ENCODE measurements around the gene PCID2. TPM values are rescaled to one million over a fixed set of nuclear protein-coding genes. Genes with fewer than 3 reads are reported as not detected.

PCID2 gene
- polyA plus RNA-seq, 1 of the 3 experiments (the other 2 are of a cell fraction), result 69.8 TPM

DNA sequence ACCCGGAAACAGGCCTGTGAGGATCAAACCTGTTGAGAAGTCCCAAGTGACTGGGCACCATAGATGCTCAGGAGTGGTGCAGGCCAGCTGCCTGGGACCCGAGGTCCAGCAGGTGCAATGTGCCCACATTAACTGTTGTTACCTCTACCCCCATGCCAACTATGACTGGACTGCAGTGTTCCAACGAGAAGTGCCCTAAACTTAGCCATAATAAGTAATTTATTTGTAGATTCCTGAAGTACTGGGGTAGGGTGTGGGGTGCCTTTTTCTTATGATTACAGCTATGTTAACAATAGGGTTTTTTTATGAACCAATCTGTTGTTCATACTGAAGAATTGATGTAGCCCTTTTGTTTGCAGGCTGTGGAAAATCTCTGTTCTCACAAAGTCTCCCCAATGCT, 10.1 kb upstream of the PCID2 start:
- H3K27me3 ChIP-seq (ENCODE audit: insufficient read depth), result no peaks in the 10 kb centered on the region
- no peak overlapping the region for H3K4me3 ChIP-seq (ENCODE audit: low read depth in 2 of 2, low read length in 1 of 2)
- no peak overlapping the region for H3K9ac ChIP-seq
- no peak overlapping the region for H3K27ac ChIP-seq (ENCODE audit: low read depth in 2 of 2, low read length in 1 of 2)
- DNase-seq, result no peak
- peaks cover 100% of the 10 kb centered on the region for H3K79me2 ChIP-seq (ENCODE audit: insufficient read depth)
- no peak overlapping the region for H3K4me2 ChIP-seq
- H3K9me3 ChIP-seq, result no peaks in the 10 kb centered on the region
- peaks cover 17 to 18% of the 10 kb centered on the region in 2 experiments for H3K36me3 ChIP-seq (replicated peaks in 1 of 2; ENCODE audit: control insufficient read depth in 1 of 2, insufficient read depth in 2 of 2, low read length in 1 of 2)
- peaks cover 91% of the 10 kb centered on the region for H4K20me1 ChIP-seq (ENCODE audit: insufficient read depth)
- H3F3A ChIP-seq (replicated peaks; ENCODE audit: insufficient read depth), result peaks cover 12% of the 10 kb centered on the region
- ChIA-PET CTCF (interaction anchor here (0.9 to 1.8 kb wide), 2 partner anchors 10 to 20 kb away, joined by 3 read pairs; partner anchors contain the start of gene PCID2), POLR2A (no interaction called here)
- peaks cover 7 to 13% of the 10 kb centered on the region in 2 experiments; a peak in 2 of 4 replicates for H3K4me1 ChIP-seq (ENCODE audit: control insufficient read depth in 1 of 2, insufficient read depth in 2 of 2, low read depth in 1 of 2, low read length in 1 of 2)
- no peak overlapping the region for H2AFZ ChIP-seq (ENCODE audit: low read depth)
- TF ChIP-seq MEF2A (IDR thresholded peaks at IDR 0.05; ENCODE audit: borderline replicate concordance, low read depth), result no peak
- WGBS (ENCODE audit: low lambda C conversion rate), result 93% methylated on average over 3 of the region's 3 CpGs
- H3K9me2 ChIP-seq, result no peaks in the 10 kb centered on the region

- no peaks in the 10 kb centered on the region for H3K27me3 ChIP-seq (ENCODE audit: insufficient read depth)
- H3K9me3 ChIP-seq, result no peaks in the 10 kb centered on the region
- peaks cover 98% of the 10 kb centered on the region for H4K20me1 ChIP-seq (ENCODE audit: insufficient read depth)
- H3F3A ChIP-seq (replicated peaks; ENCODE audit: insufficient read depth), result peaks cover 12% of the 10 kb centered on the region
- peak overlapping the region; percentile 54 for H3K4me2 ChIP-seq
- peaks cover 25 to 28% of the 10 kb centered on the region in 2 experiments for H3K36me3 ChIP-seq (replicated peaks in 1 of 2; ENCODE audit: control insufficient read depth in 1 of 2, insufficient read depth in 2 of 2, low read length in 1 of 2)
- H3K4me1 ChIP-seq (ENCODE audit: control insufficient read depth in 1 of 2, insufficient read depth in 2 of 2, low read depth in 1 of 2, low read length in 1 of 2), result peaks cover 10 to 14% of the 10 kb centered on the region in 2 experiments
- 0 out of 2 replicates have a peak overlapping the region, but pooled peaks have one; percentile 8 for H3K9ac ChIP-seq
- peak overlapping the region; percentile 36 to 58 for H3K27ac ChIP-seq (ENCODE audit: low read depth in 2 of 2, low read length in 1 of 2)
- POLR2A ChIA-PET, result no interaction called here
- CTCF ChIA-PET, result no interaction called here
- WGBS (ENCODE audit: low lambda C conversion rate), result 54% methylated on average over 7 of the region's 7 CpGs
- H2AFZ ChIP-seq (ENCODE audit: low read depth), result no peak overlapping the region
- DNase-seq, result no peak
- peaks cover 100% of the 10 kb centered on the region for H3K79me2 ChIP-seq (ENCODE audit: insufficient read depth)
- peak overlapping the region in 1 of 2 experiments; percentile 5; a peak in 1 of 4 replicates for H3K4me3 ChIP-seq (ENCODE audit: low read depth in 2 of 2, low read length in 1 of 2)
- no peaks in the 10 kb centered on the region for H3K9me2 ChIP-seq
- TF ChIP-seq PBX3 (IDR thresholded peaks at IDR 0.05), result peak; percentile 1; the same call in 1 of the 2 replicates
- TF ChIP-seq, protein P1, sequence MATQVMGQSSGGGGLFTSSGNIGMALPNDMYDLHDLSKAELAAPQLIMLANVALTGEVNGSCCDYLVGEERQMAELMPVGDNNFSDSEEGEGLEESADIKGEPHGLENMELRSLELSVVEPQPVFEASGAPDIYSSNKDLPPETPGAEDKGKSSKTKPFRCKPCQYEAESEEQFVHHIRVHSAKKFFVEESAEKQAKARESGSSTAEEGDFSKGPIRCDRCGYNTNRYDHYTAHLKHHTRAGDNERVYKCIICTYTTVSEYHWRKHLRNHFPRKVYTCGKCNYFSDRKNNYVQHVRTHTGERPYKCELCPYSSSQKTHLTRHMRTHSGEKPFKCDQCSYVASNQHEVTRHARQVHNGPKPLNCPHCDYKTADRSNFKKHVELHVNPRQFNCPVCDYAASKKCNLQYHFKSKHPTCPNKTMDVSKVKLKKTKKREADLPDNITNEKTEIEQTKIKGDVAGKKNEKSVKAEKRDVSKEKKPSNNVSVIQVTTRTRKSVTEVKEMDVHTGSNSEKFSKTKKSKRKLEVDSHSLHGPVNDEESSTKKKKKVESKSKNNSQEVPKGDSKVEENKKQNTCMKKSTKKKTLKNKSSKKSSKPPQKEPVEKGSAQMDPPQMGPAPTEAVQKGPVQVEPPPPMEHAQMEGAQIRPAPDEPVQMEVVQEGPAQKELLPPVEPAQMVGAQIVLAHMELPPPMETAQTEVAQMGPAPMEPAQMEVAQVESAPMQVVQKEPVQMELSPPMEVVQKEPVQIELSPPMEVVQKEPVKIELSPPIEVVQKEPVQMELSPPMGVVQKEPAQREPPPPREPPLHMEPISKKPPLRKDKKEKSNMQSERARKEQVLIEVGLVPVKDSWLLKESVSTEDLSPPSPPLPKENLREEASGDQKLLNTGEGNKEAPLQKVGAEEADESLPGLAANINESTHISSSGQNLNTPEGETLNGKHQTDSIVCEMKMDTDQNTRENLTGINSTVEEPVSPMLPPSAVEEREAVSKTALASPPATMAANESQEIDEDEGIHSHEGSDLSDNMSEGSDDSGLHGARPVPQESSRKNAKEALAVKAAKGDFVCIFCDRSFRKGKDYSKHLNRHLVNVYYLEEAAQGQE (IDR thresholded peaks at IDR 0.05; ENCODE audit: low read depth, low read length), result no peak
- peak; percentile 38; the same call in 1 of the 2 replicates for TF ChIP-seq FOSL2 (IDR thresholded peaks at IDR 0.05; ENCODE audit: borderline replicate concordance, low read depth)
- no peak; the same call in 1 of the 2 replicates for TF ChIP-seq RXRA (IDR thresholded peaks at IDR 0.05; ENCODE audit: borderline replicate concordance, low read depth)
These were observed 8.0 kb upstream of the PCID2 start for GRCh38 chr13:113216254-113217048.

All from SK-N-SH (cell line).